Measurements from ENCODE around the gene DENND4A. TPM values are rescaled to one million over a fixed set of nuclear protein-coding genes. Genes with fewer than 3 reads are reported as not detected.

The DENND4A gene
- polyA plus RNA-seq, 2 of the 4 experiments (the other 2 are of a cell fraction), result 5.6 to 16.8 TPM

DNA sequence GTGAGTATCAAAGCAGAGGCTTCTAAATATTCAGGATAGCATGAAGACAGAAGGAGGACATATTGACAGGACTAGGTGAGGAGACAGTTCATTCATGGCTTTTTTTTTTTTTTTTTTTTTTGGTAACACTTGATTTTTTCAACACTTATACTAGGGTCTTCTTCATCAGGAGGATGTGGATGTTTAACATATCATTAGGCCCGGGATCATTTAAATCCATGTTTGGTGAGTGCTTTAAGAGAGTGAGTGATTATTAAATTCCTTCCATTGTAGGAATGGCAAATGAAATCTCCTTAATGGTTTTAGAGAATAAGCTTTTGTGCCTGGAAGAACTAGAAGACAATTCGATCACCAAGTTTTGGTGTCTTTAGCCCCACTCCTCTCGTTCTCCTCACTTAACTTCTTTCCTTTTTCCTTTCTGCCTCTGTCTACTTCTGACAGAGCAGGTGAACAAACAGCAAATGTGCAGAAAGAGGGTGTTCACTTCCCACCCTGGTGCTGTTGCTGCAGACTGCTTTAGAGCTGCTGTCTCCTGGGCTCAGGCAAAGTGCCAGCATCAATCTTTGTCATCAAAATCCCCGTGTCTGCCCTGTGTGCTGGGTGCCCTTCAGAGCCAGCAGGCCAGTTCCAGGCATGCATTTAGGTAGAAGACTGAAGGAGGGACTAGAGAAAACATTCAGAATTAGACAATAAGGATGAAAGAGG, 41.6 kb upstream of the DENND4A start:
- CTCF ChIA-PET, result interaction anchor here (1.2 to 6.6 kb wide), 17 partner anchors 9 to 205 kb away, joined by 3 to 64 read pairs (median 7); partner anchors contain the start of gene RAB11A
- peak overlapping the region; percentile 59 to 73 for H3K27ac ChIP-seq

DNA sequence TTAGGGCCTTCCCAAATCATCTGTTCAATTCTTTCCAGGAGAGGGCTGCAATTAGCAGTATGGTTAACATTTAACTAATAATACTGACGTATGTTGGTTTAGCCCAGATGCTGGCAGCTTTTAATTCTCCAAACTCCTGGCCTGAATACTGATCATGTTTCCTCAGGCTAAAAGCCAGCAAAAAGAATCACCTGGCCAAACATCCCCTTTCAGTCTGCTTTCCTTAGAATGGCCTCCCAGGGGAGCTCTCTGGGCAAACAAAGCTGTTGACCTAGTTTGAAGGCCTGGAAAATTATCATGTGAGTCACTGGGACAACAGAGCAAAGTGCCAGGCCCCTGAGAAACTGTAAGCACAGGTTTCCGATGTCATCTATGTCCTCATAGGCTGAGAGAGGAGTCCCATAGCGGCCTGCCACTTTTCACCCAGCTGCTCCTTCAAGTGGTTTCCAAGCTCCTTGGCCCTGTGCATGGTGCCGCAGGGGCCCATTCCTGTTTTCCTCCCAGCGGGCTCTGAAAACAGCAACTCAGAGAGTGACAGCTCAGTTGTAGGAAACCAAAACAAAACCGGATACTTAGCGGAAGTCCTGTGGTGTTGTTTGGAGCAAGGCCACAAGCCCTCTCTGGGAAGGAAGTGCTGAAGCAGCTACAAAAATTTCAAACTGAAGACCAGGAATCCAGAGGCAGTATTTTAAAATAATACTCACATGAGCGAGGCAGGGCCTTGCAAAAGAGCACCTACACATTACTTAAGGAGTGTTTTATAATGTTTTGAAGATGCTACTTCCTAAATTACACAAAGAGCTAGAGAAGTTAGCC, 40.7 kb upstream of the DENND4A start:
- ChIA-PET CTCF (interaction anchor here (0.6 to 6.6 kb wide), 28 partner anchors 9 to 1803 kb away, joined by 3 to 64 read pairs (median 4); partner anchors contain the start of genes INTS14 and RAB11A), POLR2A (interaction anchor here (0.6 to 5.0 kb wide), 9 partner anchors 9 to 222 kb away, joined by 3 to 62 read pairs (median 4); partner anchors contain the start of genes DENND4A, INTS14 and RAB11A)
- H3K27ac ChIP-seq, result peak overlapping the region; percentile 59 to 74
- peak overlapping the region; percentile 9; the same call in 2 of the 3 replicates for H3K4me3 ChIP-seq
- WGBS (ENCODE audit: missing lambda C conversion rate), result 4% methylated on average over 8 of the region's 8 CpGs
- ATAC-seq (peak; percentile 97), FAIRE-seq (peak; percentile 86), DNase-seq (ENCODE audit: low read depth in 1 of 2, low spot score in 1 of 2) (peak; percentile 99)
- peak overlapping the region; percentile 73 for H3K4me2 ChIP-seq
- H3K9me3 ChIP-seq, result no peaks in the 10 kb centered on the region
- peaks cover 48% of the 10 kb centered on the region for H3K4me1 ChIP-seq
- TF ChIP-seq HEYL (CRISPR knock-in tag; IDR thresholded peaks at IDR 0.05) (no peak), MAZ (IDR thresholded peaks at IDR 0.05; ENCODE audit: borderline replicate concordance, low read depth, low read length) (no peak), HDAC2 (IDR thresholded peaks at IDR 0.05) (no peak), JUN (IDR thresholded peaks at IDR 0.05) (peak; percentile 98 to 99), GATA3 (IDR thresholded peaks at IDR 0.05; ENCODE audit: borderline replicate concordance) (peak; percentile 97), EHF (CRISPR knock-in tag; IDR thresholded peaks at IDR 0.05) (no peak), JUNB (IDR thresholded peaks at IDR 0.05) (peak; percentile 98), ZFP36 (IDR thresholded peaks at IDR 0.05; ENCODE audit: borderline replicate concordance, partially characterized antibody) (peak; percentile 58), ESRRA (IDR thresholded peaks at IDR 0.05; ENCODE audit: borderline replicate concordance, low read length) (no peak), SREBF2 (IDR thresholded peaks at IDR 0.05) (no peak), FOSB (CRISPR knock-in tag; IDR thresholded peaks at IDR 0.05) (0 out of 2 replicates have a peak, but pooled peaks have one; percentile 20)
- TF ChIP-seq, protein P1, sequence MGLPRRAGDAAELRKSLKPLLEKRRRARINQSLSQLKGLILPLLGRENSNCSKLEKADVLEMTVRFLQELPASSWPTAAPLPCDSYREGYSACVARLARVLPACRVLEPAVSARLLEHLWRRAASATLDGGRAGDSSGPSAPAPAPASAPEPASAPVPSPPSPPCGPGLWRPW (IDR thresholded peaks at IDR 0.05), result no peak
- TF ChIP-seq, protein P2, sequence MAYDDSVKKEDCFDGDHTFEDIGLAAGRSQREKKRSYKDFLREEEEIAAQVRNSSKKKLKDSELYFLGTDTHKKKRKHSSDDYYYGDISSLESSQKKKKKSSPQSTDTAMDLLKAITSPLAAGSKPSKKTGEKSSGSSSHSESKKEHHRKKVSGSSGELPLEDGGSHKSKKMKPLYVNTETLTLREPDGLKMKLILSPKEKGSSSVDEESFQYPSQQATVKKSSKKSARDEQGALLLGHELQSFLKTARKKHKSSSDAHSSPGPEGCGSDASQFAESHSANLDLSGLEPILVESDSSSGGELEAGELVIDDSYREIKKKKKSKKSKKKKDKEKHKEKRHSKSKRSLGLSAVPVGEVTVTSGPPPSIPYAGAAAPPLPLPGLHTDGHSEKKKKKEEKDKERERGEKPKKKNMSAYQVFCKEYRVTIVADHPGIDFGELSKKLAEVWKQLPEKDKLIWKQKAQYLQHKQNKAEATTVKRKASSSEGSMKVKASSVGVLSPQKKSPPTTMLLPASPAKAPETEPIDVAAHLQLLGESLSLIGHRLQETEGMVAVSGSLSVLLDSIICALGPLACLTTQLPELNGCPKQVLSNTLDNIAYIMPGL (CRISPR knock-in tag; IDR thresholded peaks at IDR 0.05; ENCODE audit: borderline replicate concordance), result no peak
- TF ChIP-seq, protein P3, sequence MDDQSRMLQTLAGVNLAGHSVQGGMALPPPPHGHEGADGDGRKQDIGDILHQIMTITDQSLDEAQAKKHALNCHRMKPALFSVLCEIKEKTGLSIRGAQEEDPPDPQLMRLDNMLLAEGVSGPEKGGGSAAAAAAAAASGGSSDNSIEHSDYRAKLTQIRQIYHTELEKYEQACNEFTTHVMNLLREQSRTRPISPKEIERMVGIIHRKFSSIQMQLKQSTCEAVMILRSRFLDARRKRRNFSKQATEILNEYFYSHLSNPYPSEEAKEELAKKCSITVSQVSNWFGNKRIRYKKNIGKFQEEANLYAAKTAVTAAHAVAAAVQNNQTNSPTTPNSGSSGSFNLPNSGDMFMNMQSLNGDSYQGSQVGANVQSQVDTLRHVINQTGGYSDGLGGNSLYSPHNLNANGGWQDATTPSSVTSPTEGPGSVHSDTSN (IDR thresholded peaks at IDR 0.05), result peak; percentile 85; the same call in 1 of the 2 replicates
- TF ChIP-seq, protein P4, sequence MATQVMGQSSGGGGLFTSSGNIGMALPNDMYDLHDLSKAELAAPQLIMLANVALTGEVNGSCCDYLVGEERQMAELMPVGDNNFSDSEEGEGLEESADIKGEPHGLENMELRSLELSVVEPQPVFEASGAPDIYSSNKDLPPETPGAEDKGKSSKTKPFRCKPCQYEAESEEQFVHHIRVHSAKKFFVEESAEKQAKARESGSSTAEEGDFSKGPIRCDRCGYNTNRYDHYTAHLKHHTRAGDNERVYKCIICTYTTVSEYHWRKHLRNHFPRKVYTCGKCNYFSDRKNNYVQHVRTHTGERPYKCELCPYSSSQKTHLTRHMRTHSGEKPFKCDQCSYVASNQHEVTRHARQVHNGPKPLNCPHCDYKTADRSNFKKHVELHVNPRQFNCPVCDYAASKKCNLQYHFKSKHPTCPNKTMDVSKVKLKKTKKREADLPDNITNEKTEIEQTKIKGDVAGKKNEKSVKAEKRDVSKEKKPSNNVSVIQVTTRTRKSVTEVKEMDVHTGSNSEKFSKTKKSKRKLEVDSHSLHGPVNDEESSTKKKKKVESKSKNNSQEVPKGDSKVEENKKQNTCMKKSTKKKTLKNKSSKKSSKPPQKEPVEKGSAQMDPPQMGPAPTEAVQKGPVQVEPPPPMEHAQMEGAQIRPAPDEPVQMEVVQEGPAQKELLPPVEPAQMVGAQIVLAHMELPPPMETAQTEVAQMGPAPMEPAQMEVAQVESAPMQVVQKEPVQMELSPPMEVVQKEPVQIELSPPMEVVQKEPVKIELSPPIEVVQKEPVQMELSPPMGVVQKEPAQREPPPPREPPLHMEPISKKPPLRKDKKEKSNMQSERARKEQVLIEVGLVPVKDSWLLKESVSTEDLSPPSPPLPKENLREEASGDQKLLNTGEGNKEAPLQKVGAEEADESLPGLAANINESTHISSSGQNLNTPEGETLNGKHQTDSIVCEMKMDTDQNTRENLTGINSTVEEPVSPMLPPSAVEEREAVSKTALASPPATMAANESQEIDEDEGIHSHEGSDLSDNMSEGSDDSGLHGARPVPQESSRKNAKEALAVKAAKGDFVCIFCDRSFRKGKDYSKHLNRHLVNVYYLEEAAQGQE (IDR thresholded peaks at IDR 0.05), result no peak
- TF ChIP-seq, protein P5, sequence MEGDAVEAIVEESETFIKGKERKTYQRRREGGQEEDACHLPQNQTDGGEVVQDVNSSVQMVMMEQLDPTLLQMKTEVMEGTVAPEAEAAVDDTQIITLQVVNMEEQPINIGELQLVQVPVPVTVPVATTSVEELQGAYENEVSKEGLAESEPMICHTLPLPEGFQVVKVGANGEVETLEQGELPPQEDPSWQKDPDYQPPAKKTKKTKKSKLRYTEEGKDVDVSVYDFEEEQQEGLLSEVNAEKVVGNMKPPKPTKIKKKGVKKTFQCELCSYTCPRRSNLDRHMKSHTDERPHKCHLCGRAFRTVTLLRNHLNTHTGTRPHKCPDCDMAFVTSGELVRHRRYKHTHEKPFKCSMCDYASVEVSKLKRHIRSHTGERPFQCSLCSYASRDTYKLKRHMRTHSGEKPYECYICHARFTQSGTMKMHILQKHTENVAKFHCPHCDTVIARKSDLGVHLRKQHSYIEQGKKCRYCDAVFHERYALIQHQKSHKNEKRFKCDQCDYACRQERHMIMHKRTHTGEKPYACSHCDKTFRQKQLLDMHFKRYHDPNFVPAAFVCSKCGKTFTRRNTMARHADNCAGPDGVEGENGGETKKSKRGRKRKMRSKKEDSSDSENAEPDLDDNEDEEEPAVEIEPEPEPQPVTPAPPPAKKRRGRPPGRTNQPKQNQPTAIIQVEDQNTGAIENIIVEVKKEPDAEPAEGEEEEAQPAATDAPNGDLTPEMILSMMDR (IDR thresholded peaks at IDR 0.05), result peak; percentile 26; the same call in 2 of the 3 replicates

More for the DNA sequence above, 41.6 kb upstream of the DENND4A start:
- H3K4me2 ChIP-seq, result peak overlapping the region; percentile 73
- no peaks in the 10 kb centered on the region for H3K9me3 ChIP-seq
- POLR2A ChIA-PET, result interaction anchor here (1.2 to 5.0 kb wide), 5 partner anchors 8 to 223 kb away, joined by 3 to 62 read pairs (median 13); partner anchors contain the start of genes DENND4A, INTS14 and RAB11A
- peaks cover 50% of the 10 kb centered on the region for H3K4me1 ChIP-seq
- ATAC-seq (no peak), DNase-seq (ENCODE audit: low read depth in 1 of 2, low spot score in 1 of 2) (no peak), FAIRE-seq (no peak)
- TF ChIP-seq JUN (IDR thresholded peaks at IDR 0.05) (no peak), ZFP36 (IDR thresholded peaks at IDR 0.05; ENCODE audit: borderline replicate concordance, partially characterized antibody) (no peak), JUNB (IDR thresholded peaks at IDR 0.05) (no peak), POLR2AphosphoS2 (conservative IDR thresholded peaks at IDR 0.05; ENCODE audit: low read length) (no peak), FOSL2 (IDR thresholded peaks at IDR 0.05) (no peak), FOSL2 (CRISPR knock-in tag; IDR thresholded peaks at IDR 0.05) (no peak), BHLHE40 (IDR thresholded peaks at IDR 0.05; ENCODE audit: low read depth, low read length) (no peak), KDM1A (IDR thresholded peaks at IDR 0.05; ENCODE audit: low read depth) (no peak), RNF2 (IDR thresholded peaks at IDR 0.05; ENCODE audit: borderline replicate concordance, low read depth) (no peak), HEYL (CRISPR knock-in tag; IDR thresholded peaks at IDR 0.05) (no peak), ZSCAN20 (CRISPR knock-in tag; IDR thresholded peaks at IDR 0.05) (no peak), ESRRA (IDR thresholded peaks at IDR 0.05; ENCODE audit: borderline replicate concordance, low read length) (no peak), FOXS1 (CRISPR knock-in tag; IDR thresholded peaks at IDR 0.05) (no peak), HDAC2 (IDR thresholded peaks at IDR 0.05) (no peak)
- TF ChIP-seq, protein P6, sequence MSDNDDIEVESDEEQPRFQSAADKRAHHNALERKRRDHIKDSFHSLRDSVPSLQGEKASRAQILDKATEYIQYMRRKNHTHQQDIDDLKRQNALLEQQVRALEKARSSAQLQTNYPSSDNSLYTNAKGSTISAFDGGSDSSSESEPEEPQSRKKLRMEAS (IDR thresholded peaks at IDR 0.05), result no peak
- TF ChIP-seq, protein P3 (IDR thresholded peaks at IDR 0.05), result no peak
- WGBS (ENCODE audit: missing lambda C conversion rate), result 60% methylated on average over 4 of the region's 4 CpGs
- no peak overlapping the region; the same call in 2 of the 3 replicates for H3K4me3 ChIP-seq
